HG03432 (cell line): ENCODE data around the gene PITPNC1.
"Not testable (repeated sequence)": the region's sequence is repeated elsewhere in the genome, so short reads cannot be mapped to it uniquely, and the experiment has no call there.

Experiments
- ATAC-seq: cut with Tn5 transposase; IDR thresholded peaks from one replicate; pipeline ENCODE4 v1.9.1; 2021; ENCODE audit warnings: mild to moderate bottlenecking, moderate library complexity; ENCODE audit not compliant: unreplicated experiment

The PITPNC1 gene

DNA sequence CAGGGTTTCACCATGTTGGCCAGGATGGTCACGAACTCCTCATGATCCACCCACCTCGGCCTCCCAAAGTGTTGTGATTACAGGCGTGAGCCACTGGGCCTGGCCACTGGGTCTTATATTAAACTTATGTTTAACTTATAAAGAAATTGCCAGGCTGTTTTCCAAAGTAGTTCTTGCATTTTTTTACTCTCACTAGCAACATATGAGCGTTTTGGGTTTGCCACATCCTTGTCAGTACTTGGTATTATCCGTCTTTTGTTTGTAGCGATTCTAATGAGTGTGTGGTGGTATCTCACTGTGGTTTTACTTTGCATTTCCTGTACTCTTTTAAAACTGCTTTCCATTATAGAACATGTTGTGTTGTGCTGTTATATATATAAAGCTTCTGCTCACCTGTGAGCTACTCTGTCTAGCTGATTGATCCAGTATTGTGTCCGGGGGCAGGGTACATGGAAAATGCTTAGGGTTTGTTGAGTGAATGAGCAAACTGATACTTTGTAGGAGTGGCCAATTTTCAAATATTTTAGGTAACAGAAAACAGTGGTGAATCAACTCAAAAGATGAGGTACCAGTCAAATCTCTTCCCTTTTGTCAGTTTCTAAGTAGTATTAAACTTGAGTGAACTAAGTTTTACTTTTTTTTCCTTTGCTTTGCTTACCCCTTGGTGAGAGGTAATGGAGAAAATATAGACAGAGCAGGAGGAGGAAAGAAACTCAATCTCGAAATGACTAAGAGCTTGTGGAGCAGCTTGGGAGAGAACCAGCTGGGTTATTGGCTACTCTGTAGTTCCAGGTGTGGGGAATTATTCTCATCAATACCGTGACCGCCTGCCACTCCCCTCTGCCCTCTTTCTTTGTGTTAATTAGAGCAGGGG is 75.8 kb downstream of the PITPNC1 start:
- ATAC-seq, result no peak

DNA sequence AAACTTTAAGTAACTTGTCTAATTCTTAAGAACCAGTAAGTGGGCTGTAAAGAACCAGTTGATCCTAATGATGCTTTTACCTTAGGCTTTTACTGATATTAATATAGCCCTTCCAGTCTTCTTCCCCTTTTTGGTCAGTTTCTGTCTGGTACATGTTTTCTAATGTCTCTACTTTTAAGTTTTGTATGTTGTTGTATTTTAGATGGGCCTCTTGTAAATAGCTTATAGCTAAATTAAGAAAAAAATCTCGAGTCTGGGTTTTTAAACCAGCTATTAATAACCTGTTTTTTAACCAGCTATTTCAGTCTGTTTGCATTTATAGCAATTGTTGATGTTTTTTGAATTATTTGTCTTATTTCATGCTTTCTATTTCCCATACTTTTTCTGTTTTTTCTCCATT is 79.0 kb downstream of the PITPNC1 start:
- ATAC-seq, result no peak

DNA sequence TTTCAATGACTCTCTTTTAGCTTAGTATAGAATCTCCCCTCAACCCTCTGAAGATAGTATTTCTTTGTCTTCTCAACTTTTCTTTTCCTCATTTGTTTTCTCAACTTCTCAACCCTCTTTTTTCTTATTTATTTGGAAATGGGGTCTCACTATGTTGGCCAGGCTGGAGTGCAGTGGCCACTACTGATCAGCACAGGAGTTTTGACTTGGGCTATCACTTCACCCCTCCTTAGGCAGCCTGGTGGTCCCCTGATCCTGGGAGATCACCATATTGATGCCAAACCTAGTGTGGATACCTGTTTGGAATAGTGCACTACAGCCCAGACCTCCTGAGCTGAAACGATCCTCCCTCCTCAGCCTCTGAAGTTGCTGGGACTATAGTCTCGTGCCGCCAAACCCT is 79.8 kb downstream of the PITPNC1 start:
- no peak for ATAC-seq

DNA sequence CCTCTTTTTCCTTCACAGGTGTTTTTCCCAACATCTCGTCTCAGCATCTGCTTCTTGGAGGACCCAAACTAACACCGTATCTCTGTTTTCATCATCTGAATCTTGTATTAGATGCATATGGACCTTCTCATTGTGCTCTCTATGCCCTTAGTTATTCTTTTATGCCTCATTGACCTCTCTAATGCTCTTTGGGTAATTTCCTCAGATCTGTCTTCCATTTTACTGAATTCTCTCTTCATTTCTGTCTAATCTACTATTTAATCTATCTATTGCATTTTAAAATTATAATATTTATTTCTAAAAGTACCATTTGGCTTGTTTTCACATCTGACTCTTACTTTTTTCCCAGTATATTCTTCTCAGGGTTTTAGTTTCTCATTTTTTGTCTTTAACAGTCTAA is 81.1 kb downstream of the PITPNC1 start:
- ATAC-seq, result no peak

DNA sequence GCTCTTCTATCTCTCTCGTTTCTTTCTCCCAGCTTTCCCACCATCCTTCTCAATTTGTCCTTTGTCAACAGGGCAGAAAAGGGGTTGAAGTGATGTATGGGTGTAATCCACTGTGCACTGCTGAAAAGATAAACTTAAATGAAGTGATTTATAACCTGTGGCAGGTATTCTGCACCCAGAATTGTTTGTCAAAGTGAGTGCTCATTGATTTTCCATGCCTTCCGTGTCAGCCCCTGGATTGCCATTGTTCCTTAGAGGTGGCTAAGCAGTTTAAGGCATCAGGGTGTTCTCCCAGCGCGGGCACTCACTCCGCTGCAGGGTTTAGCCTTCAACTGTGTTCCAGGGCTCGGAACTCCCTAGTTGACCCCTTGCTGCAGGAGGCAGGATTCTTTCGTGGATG is 82.9 kb downstream of the PITPNC1 start:
- ATAC-seq, result no peak

DNA sequence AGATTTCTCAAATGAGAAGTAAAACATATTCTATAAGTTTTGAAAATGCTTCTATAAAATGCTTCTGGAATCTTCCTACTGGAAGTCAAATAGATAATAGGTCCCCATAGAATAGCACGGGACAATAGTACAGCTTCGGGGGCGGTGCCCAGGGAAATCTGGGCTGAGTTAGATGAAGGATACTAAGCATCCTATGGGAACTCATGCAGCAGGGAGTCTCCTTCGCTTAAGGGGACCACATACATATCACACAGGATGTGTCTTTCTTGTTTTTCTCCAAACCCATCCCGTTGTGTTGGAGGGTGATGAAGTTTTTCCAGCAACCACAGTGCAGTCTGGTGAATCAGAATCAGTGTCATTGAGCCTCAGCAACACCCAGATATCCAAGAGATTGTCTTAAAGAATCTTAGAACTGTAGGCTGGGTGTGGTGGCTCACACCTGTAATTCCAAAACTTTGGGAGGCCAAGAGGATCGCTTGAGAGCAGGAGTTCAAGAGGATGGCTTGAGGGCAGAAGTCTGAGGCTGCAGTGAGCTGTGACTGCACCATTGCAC is 84.2 kb downstream of the PITPNC1 start:
- ATAC-seq, result no peak

DNA sequence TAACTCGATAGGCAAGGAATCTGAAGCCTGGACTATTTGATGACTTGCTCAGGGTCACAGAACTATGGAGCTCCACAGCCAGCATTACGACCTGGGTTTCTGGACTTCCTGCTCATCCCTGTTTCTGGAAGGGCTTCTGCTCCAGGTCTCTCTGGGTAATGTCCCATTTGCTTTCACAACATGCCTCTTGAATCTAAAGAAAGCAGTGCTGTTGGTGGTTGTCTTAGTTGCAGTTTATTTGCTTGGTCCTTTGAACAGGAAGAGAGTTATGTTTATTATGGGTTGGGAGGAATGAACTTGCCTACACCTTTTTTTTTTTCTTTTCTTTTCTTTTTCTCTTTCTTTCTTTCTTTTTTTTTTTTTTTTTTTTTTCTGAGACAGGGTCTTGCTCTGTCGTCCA is 84.8 kb downstream of the PITPNC1 start:
- no peak for ATAC-seq

DNA sequence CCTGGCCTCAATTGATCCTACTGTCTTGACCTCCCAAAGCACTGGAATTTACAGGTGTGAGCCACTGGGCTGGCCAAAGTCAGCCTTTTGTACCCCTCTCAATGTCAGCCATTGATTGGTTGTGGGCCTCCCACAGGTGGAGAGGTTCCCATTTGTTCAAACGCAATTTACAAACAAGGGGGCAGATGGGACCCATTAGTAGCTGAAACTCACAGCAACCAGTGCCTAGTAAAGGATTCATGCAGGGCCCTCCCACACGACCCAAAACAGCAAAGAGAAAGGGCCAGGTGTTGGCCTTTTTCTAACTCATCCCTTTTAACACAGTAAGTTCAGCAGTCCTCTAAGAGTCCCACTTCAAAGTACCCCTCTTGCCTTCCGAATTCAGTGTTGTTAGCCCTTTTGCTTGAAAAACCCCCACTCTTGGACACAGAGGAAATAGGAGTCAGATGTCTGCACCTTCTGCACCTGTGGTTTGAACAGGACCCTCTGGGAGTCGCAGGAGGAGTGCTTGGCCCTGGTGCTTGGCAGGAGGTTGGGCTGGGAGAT is 89.2 kb downstream of the PITPNC1 start:
- no peak for ATAC-seq

DNA sequence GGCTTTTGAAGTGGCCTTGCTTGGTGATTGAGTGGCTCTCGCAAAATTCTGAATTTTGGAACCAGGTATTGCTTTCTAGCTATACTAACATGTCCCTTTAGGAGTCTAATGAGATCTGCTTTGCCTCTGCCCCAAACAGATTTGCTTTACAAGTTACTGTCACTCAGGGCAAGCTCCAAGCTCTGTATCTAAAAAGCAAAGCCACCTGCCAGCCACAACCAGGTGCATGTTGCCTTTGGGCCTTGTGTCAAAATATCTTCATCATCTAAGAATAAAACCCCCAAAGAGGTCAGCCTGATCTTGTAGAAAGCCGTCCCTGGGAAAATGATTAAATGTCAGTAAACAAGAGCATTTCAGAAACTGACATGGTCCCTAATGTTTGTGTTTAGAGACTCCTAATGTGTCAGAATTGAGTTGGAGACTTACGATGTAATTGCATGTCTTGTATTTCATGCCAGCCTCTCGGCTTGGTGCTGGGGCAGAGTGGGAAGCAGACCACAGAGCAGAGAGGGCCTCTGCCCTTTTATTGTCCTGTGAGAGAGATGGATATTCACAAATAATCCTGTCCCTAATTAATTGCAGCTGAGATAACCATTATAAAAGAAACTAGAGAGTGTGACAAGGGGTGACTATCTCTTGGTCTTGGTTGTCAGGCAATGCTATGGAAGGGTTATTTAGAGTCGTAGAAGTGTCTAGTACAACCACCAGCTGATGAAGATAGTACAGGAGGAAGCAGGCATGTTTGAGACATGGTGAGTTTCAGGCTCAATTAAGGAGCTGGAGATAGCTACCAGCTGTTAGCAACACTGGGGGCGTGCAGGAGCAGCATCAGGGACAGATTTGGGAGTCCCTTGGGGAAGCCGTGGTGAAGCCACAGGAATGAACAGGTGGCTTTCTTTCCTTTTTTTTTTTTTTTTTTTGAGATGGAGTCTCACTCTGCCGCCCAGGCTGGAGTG is 90.7 kb downstream of the PITPNC1 start:
- peak; percentile 71 for ATAC-seq

DNA sequence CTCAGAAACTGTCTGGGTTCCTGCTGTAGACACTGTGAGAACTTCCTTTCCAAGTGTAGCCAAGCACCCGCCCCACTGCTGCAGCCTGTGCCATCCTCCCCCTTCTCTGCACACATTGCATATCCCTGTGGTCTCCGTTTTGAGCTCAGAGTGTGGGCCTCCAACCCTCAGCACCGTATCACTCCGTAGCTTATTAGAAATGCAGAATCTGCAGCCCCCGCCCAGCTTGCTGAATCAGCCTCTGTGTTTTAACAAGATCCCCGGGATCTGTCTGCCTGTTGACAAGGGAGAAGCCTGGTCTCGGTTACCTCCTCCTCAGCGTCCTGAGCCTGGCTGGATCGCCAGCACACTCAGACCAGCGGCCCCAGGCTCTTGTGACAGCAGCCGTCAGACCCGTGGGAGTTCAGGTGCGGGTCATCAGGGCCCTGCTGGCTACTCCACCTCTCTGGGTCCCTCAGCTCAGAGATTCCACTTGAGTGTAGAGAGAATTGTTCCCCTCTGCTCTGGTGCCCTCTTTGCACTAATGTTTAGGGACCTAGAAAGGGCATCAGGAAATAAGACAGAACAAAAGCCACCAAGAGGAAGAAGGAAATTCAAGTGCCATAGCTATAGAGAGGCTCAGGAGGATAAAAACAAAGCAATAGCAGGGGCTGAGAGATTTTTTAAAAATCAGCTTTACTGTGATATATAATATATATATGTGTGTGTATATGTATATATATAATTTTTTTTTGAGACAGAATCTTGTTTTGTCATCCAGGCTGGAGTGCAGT is 92.3 kb downstream of the PITPNC1 start:
- no peak for ATAC-seq

DNA sequence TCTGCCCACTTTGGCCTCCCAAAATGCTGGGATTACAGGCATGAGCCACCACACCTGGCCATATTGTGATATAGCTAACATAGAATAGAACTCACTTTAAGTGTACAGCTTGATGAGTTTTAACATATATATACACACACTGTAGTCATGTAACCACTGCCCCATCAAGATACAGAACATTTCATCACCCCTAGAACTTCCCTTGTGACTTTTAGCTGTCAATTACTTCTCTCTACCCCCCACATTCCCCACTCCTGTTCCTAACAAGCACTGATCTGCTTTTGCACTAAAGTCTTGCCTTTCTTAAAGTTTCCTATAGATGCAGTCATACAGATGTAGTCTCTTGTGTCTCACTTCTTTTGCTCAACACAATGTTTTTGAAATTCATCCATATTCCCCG is 93.1 kb downstream of the PITPNC1 start:
- ATAC-seq, result no peak

DNA sequence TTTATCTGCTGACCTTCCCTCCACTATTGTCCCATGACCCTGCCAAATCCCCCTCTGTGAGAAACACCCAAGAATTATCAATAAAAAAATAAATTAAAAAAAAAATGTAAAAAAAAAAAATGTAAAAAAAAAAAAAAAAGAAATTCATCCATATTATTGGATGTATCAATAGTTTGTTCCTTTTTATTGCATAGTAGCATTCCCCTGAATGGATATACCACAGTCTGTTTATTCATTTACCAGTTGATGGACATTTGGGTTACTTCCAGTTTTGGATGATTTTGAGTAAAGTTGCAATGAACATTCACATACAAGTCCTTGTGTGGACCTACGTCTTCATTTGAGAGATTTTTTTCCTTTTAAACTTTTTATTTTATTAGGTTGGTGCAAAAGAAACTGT is 94.0 kb downstream of the PITPNC1 start:
- no peak for ATAC-seq

DNA sequence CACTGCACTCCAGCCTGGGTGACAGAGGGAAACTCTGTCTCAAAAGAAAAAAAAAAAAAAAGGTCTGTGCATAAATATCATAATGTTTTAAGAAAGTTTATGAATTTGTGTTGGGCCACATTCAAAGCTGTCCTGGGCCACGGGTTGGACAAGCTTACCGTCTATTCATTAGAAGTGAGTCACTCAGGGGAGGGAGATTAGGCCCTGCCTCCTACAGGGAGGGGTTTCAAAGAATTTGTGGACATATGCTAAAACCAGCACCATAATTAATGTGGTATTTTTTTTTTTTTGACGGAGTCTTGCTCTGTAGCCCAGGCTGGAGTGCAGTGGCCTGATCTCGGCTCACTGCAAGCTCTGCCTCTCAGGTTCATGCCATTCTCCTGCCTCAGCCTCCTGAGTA is 95.5 kb downstream of the PITPNC1 start:
- ATAC-seq, result not testable (repeated sequence)

DNA sequence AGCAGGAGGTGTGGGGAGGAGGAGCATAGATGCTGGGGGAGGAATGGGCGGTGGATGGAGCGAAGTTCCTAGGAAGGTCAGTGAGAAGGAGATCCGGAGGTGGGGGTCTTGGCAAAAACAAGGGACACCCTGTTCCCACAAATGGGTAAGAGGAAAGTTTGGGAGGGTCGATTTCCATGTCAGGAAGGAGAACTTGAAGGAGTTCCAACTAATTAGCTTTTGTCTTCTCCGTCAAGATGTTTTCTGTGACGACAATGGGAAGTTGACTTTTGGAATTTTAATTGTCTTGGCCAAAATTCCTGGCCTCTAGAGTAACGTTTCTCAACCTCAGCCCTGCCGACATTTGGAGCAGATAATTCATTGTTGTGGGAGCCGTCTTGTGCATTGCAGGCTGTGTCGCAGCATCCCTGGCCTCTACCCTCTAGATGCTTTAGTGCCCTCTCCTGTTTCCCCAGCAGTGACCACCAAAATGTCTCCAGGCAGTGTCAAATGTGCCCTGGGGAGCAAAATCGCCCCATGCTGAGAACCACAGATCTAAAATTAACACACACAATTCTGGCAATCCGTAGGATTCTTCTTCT is 97.1 kb downstream of the PITPNC1 start:
- ATAC-seq, result no peak

DNA sequence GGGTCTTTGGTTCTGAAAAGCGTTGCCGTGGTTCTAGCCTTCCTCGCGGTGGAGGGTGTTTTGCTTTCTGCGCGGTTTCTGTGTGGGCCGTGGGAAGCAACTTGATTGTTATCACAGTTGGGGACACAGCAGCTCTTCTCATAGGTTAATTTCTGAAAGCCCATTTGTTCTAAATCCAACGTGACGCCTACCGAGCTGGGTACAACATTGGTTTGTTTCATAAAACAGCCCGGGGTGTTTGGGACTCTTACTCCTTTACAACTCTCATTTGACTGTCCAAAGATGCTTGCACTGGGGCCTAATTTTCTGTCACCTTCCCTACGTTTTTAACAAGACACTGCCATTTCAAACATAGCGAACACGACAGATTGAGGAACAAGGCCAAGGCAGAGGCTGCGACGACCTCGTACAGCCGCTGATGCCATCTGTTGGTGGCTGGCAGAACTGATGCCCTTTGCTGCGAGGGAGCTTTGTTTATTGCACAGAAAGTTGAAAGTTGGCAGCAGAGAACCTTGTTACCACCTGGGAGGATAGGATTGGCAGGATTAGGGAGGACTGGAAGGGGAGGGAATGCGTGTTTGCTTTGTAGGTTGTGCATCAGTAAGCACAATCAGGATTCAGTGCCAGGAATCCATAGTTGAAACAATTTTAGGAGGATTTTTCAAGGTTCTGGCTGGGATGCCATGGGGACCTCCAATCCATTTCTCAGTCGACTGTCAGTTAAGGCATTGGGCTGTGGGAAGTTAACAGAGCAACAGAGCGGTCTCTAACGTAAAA is 98.3 kb downstream of the PITPNC1 start:
- peak; percentile 74 for ATAC-seq

DNA sequence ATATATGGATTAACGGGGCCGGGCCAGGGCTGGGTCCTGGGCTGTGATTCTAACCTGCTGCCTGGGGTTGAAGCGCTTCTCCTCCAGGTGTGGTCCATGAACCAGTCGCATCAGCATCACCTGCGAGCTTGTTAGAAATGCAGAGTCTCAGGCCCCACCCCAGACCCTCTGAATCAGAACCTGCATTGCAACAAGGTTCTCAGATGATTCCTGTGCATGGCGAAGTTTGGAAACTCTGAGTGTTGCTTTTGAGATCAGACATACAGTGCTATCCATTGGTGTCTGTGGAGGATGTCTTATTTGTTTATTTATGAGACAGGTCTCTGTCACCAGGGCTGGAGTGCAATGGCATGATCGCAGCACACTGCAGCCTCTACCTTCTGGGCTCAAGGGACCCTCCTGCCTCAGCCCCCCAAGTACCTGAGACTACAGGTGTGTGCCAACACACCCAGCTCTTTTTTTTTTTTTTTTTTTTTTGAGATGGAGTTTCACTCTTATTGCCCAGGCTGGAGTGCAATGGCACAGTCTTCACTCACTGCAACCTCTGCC is 99.8 kb downstream of the PITPNC1 start:
- no peak for ATAC-seq

DNA sequence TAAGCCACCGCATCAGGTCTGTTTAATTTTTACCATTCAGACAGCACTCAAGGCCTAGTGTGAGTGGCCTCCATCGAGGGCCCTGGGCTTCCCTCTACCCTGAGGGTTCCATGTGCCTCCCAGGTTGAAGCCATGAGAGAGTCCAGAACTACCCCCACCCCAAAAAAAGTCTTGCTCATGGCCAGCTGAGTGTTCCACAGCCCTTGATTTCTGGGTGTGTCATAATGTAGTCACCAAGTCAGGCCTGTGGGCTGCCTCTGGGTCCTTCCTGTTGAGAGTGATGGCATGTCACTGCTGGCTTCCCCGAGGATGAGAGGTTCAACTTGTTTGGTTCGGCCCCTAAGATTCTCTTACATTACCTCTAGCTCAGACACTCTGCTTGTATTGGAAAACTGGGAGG is 100.6 kb downstream of the PITPNC1 start:
- ATAC-seq, result no peak

DNA sequence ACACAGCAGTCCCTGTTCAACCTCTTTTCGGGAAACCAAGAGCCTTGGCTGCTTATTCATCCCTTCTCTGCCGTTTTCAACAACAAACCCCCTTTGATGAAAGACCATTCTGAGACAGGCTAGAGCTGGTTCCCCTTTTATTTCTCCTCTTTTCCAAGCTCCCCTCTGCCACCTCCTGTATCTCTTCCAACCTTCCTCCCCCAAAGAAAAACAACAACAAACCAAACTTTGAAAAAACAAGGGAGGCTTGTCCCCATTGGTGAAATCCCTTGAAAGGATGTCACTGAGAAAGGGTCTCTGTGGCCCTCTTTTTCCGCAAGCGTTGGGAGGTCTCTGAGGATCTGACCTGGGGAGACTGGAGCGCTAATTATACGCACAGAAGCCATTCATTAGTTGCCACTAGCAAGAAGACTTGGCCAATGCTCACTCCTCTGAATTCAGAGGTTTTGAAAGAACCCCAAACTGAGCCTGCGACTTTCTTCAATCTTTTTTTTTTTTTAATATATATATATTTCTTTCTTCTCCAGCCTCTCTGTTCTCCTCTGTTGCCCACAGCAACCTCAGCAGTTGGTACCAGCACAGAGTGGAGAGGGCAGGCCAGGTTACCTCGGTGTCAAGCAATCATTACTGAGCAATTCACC is 101.4 kb downstream of the PITPNC1 start:
- ATAC-seq, result no peak

DNA sequence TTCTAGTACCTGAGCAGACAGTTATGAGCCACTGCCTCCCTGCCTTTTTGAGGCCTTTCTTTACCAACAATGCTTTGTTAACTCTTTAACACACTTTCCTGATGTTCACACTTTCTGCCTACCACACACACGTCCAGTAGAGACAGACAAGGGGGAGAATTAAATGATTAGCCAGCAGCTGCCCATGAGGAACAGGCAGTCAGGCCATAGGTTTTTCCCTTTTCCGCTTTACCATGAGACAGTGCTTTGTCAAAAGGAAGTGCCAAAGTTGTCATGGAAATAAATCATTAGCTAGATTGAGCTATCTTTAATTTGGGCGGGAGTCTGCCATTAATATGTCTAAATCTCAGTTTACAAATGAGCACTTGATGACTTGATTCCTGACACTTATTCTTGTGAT is 102.1 kb downstream of the PITPNC1 start:
- no peak for ATAC-seq
